ENCODE measurements around the gene TMSB10.

DNA sequence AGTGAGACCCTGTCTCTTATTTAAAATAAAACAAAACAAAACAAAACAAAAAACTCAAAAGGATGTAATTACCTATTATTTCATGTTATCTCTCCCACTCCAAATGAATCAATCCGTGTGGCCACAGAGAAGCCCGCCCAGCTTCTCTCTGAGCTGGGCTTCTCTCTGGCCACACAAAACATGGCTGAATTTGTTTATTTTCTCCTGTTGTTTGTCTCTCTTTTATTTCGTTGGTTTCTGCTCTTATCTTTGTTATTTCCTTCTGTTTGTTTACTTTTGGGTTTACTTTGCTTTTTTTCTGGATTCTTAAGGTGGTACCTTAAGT is 23.1 kb upstream of the TMSB10 start:
- TF ChIP-seq, protein P1, sequence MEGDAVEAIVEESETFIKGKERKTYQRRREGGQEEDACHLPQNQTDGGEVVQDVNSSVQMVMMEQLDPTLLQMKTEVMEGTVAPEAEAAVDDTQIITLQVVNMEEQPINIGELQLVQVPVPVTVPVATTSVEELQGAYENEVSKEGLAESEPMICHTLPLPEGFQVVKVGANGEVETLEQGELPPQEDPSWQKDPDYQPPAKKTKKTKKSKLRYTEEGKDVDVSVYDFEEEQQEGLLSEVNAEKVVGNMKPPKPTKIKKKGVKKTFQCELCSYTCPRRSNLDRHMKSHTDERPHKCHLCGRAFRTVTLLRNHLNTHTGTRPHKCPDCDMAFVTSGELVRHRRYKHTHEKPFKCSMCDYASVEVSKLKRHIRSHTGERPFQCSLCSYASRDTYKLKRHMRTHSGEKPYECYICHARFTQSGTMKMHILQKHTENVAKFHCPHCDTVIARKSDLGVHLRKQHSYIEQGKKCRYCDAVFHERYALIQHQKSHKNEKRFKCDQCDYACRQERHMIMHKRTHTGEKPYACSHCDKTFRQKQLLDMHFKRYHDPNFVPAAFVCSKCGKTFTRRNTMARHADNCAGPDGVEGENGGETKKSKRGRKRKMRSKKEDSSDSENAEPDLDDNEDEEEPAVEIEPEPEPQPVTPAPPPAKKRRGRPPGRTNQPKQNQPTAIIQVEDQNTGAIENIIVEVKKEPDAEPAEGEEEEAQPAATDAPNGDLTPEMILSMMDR (IDR thresholded peaks at IDR 0.05; ENCODE audit: low read depth, low read length), result no peak
- TF ChIP-seq POLR2A (IDR thresholded peaks at IDR 0.05; ENCODE audit: extremely low read depth, insufficient read length) (no peak), MYC (IDR thresholded peaks at IDR 0.05; ENCODE audit: low read depth, low read length) (no peak)

Measured in NB4 (cell line).